ENCODE measurements around the gene PTPN3.

PTPN3 gene

DNA sequence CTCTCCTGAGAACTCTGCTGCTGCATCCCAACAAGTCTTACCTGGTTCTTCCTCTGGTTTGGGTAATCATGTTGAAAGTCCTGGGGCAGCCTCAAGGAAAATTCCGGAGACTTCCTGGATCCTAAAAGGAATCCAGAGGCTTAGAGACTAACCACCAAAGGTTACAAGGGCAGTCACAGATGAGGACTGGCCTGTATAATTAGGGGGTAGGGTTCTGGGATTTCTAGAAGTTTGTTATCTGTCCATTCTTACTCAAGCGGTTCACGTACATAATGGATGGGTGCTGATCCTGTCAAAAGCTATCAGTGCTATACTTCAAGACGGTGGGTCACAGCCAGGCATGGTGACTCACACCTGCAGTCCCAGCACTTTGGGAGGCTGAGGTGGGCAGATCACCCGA is 125.9 kb downstream of the PTPN3 start:
- TF ChIP-seq, protein P1, sequence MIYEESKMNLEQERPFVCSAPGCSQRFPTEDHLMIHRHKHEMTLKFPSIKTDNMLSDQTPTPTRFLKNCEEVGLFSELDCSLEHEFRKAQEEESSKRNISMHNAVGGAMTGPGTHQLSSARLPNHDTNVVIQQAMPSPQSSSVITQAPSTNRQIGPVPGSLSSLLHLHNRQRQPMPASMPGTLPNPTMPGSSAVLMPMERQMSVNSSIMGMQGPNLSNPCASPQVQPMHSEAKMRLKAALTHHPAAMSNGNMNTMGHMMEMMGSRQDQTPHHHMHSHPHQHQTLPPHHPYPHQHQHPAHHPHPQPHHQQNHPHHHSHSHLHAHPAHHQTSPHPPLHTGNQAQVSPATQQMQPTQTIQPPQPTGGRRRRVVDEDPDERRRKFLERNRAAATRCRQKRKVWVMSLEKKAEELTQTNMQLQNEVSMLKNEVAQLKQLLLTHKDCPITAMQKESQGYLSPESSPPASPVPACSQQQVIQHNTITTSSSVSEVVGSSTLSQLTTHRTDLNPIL (CRISPR knock-in tag; IDR thresholded peaks at IDR 0.05; ENCODE audit: low read depth): no peak
- TF ChIP-seq, protein P2, sequence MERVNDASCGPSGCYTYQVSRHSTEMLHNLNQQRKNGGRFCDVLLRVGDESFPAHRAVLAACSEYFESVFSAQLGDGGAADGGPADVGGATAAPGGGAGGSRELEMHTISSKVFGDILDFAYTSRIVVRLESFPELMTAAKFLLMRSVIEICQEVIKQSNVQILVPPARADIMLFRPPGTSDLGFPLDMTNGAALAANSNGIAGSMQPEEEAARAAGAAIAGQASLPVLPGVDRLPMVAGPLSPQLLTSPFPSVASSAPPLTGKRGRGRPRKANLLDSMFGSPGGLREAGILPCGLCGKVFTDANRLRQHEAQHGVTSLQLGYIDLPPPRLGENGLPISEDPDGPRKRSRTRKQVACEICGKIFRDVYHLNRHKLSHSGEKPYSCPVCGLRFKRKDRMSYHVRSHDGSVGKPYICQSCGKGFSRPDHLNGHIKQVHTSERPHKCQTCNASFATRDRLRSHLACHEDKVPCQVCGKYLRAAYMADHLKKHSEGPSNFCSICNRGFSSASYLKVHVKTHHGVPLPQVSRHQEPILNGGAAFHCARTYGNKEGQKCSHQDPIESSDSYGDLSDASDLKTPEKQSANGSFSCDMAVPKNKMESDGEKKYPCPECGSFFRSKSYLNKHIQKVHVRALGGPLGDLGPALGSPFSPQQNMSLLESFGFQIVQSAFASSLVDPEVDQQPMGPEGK (CRISPR knock-in tag; IDR thresholded peaks at IDR 0.05; ENCODE audit: borderline replicate concordance): no peak
- TF ChIP-seq ISL1 (CRISPR knock-in tag; IDR thresholded peaks at IDR 0.05): no peak
- ATAC-seq: no peak

DNA sequence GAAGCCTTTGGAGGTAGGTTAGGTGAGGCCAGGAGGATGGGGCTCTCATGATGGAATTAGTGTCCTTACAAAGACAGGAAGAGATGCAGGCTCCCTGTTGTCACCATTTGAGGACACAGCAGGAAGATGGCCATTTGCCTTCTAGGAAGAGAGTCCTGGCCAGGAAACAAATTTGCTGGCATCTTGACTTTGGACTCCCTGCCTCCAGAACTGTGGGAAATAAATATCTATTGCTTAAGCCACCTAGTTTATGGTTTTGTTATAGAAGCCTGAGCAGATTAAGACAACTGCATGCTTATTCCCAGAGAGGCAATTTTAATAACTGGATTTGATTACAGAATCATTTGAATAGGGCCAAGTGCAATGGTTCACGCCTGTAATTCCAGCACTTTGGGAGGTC is 126.7 kb downstream of the PTPN3 start:
- TF ChIP-seq ZFP3 (CRISPR knock-in tag; IDR thresholded peaks at IDR 0.05): no peak
- no peak for TF ChIP-seq BACH2 (CRISPR knock-in tag; IDR thresholded peaks at IDR 0.05; ENCODE audit: borderline replicate concordance)
- TF ChIP-seq TCF4 (CRISPR knock-in tag; IDR thresholded peaks at IDR 0.05; ENCODE audit: borderline replicate concordance): no peak
- TF ChIP-seq, protein P2 (CRISPR knock-in tag; IDR thresholded peaks at IDR 0.05; ENCODE audit: borderline replicate concordance): no peak
- TF ChIP-seq RARB (CRISPR knock-in tag; IDR thresholded peaks at IDR 0.05): no peak
- no peak for TF ChIP-seq CSDC2 (CRISPR knock-in tag; IDR thresholded peaks at IDR 0.05)
- TF ChIP-seq, protein P3, sequence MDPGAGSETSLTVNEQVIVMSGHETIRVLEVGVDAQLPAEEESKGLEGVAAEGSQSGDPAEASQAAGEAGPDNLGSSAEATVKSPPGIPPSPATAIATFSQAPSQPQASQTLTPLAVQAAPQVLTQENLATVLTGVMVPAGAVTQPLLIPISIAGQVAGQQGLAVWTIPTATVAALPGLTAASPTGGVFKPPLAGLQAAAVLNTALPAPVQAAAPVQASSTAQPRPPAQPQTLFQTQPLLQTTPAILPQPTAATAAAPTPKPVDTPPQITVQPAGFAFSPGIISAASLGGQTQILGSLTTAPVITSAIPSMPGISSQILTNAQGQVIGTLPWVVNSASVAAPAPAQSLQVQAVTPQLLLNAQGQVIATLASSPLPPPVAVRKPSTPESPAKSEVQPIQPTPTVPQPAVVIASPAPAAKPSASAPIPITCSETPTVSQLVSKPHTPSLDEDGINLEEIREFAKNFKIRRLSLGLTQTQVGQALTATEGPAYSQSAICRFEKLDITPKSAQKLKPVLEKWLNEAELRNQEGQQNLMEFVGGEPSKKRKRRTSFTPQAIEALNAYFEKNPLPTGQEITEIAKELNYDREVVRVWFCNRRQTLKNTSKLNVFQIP (CRISPR knock-in tag; IDR thresholded peaks at IDR 0.05; ENCODE audit: borderline replicate concordance, low read depth): no peak
- no peak for TF ChIP-seq ESRRG (CRISPR knock-in tag; IDR thresholded peaks at IDR 0.05)
- TF ChIP-seq ZNF70 (CRISPR knock-in tag; IDR thresholded peaks at IDR 0.05): no peak
- no peak for TF ChIP-seq OSR1 (CRISPR knock-in tag; IDR thresholded peaks at IDR 0.05)
- TF ChIP-seq SNAI2 (CRISPR knock-in tag; IDR thresholded peaks at IDR 0.05): no peak
- TF ChIP-seq, protein P4, sequence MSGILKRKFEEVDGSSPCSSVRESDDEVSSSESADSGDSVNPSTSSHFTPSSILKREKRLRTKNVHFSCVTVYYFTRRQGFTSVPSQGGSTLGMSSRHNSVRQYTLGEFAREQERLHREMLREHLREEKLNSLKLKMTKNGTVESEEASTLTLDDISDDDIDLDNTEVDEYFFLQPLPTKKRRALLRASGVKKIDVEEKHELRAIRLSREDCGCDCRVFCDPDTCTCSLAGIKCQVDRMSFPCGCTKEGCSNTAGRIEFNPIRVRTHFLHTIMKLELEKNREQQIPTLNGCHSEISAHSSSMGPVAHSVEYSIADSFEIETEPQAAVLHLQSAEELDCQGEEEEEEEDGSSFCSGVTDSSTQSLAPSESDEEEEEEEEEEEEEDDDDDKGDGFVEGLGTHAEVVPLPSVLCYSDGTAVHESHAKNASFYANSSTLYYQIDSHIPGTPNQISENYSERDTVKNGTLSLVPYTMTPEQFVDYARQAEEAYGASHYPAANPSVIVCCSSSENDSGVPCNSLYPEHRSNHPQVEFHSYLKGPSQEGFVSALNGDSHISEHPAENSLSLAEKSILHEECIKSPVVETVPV (CRISPR knock-in tag; IDR thresholded peaks at IDR 0.05): no peak
- TF ChIP-seq ZC3H10 (CRISPR knock-in tag; IDR thresholded peaks at IDR 0.05): no peak
- TF ChIP-seq ISL1 (CRISPR knock-in tag; IDR thresholded peaks at IDR 0.05): no peak
- TF ChIP-seq ZNF565 (CRISPR knock-in tag; conservative IDR thresholded peaks at IDR 0.05; ENCODE audit: low read depth): no peak
- no peak for TF ChIP-seq ZNF8 (CRISPR knock-in tag; IDR thresholded peaks at IDR 0.05)
- TF ChIP-seq, protein P5, sequence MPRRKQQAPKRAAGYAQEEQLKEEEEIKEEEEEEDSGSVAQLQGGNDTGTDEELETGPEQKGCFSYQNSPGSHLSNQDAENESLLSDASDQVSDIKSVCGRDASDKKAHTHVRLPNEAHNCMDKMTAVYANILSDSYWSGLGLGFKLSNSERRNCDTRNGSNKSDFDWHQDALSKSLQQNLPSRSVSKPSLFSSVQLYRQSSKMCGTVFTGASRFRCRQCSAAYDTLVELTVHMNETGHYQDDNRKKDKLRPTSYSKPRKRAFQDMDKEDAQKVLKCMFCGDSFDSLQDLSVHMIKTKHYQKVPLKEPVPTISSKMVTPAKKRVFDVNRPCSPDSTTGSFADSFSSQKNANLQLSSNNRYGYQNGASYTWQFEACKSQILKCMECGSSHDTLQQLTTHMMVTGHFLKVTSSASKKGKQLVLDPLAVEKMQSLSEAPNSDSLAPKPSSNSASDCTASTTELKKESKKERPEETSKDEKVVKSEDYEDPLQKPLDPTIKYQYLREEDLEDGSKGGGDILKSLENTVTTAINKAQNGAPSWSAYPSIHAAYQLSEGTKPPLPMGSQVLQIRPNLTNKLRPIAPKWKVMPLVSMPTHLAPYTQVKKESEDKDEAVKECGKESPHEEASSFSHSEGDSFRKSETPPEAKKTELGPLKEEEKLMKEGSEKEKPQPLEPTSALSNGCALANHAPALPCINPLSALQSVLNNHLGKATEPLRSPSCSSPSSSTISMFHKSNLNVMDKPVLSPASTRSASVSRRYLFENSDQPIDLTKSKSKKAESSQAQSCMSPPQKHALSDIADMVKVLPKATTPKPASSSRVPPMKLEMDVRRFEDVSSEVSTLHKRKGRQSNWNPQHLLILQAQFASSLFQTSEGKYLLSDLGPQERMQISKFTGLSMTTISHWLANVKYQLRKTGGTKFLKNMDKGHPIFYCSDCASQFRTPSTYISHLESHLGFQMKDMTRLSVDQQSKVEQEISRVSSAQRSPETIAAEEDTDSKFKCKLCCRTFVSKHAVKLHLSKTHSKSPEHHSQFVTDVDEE (CRISPR knock-in tag; IDR thresholded peaks at IDR 0.05): no peak
- TF ChIP-seq ZFP30 (CRISPR knock-in tag; IDR thresholded peaks at IDR 0.05): no peak
- TF ChIP-seq, protein P1 (CRISPR knock-in tag; IDR thresholded peaks at IDR 0.05; ENCODE audit: low read depth): no peak
- no peak for TF ChIP-seq ARNTL (CRISPR knock-in tag; IDR thresholded peaks at IDR 0.05; ENCODE audit: borderline replicate concordance, low read depth)
- no peak for ATAC-seq
